A673 (cell line): ENCODE measurements around the gene RSBN1. TPM values are rescaled to one million over a fixed set of nuclear protein-coding genes. Genes with fewer than 3 reads are reported as not detected.
A peak's percentile ranks its signal among the peaks of the same experiment; 100 is the strongest.

Experiments
- BruUV-seq: library from RNA; stranded (reverse); fragments of 400-500 nt; replicated peaks from 2 replicates; lab custom pipeline; 2021; lab: Mats Ljungman, UMichigan
- CTCF ChIA-PET: fragments of 300-600 bp; sonication (Branson Sonifier 250); formaldehyde crosslinking; loops from one replicate; lab custom pipeline; 2022; ENCODE audit warnings: antibody characterized with exemption; lab: Charles Lee
- POLR2A ChIA-PET: fragments of 300-600 bp; sonication (Branson Sonifier 250); formaldehyde crosslinking; loops from one replicate; lab custom pipeline; 2022; ENCODE audit warnings: antibody characterized with exemption; ENCODE audit not compliant: low non-redundant PET; lab: Charles Lee
- DNase-seq: peaks from one replicate; pipeline ENCODE4 v3.0.0-alpha.2; 2015; ENCODE audit warnings: low spot score
- H3K27ac ChIP-seq: fragments of 200-600 bp; sonication (generic); 2 replicates; pipeline ENCODE4 v1.5.1; 2016; ENCODE audit warnings: mixed run types, low read depth, mild to moderate bottlenecking, mixed read lengths, antibody characterized with exemption, low read length; ENCODE audit not compliant: poor library complexity, severe bottlenecking
- H3K27me3 ChIP-seq: fragments of 200-600 bp; sonication (generic); replicated peaks from 2 replicates; pipeline ENCODE4 v1.6.1; 2017; ENCODE audit warnings: mixed run types, low read depth, mild to moderate bottlenecking, mixed read lengths, antibody characterized with exemption, low read length; ENCODE audit not compliant: insufficient read depth, poor library complexity
- H3K36me3 ChIP-seq: fragments of 200-600 bp; sonication (generic); 2 replicates; pipeline ENCODE4 v1.6.1; 2016; ENCODE audit warnings: mixed run types, mild to moderate bottlenecking, mixed read lengths, antibody characterized with exemption, low read length; ENCODE audit not compliant: insufficient read depth, poor library complexity, severe bottlenecking
- H3K4me1 ChIP-seq: fragments of 200-600 bp; sonication (generic); 2 replicates; pipeline ENCODE4 v1.6.1; 2017; ENCODE audit warnings: mixed run types, mild to moderate bottlenecking, mixed read lengths, antibody characterized with exemption, low read length; ENCODE audit not compliant: insufficient read depth, poor library complexity, severe bottlenecking
- H3K4me3 ChIP-seq: fragments of 200-600 bp; sonication (generic); 2 replicates; pipeline ENCODE4 v1.5.1; 2016; ENCODE audit warnings: low read depth, mixed run types, mild to moderate bottlenecking, mixed read lengths, low read length; ENCODE audit not compliant: poor library complexity, severe bottlenecking
- H3K9me3 ChIP-seq: fragments of 200-600 bp; sonication (generic); 2 replicates; pipeline ENCODE4 v1.6.1; 2016; ENCODE audit warnings: mixed run types, low read depth, mild to moderate bottlenecking, mixed read lengths, antibody characterized with exemption, low read length; ENCODE audit not compliant: poor library complexity, severe bottlenecking
- EZH2 ChIP-seq: fragments of 200-600 bp; sonication (generic); IDR thresholded peaks from 2 replicates; pipeline ENCODE4 v1.6.1; 2017; ENCODE audit warnings: borderline replicate concordance, low read depth, mild to moderate bottlenecking, mixed read lengths, antibody characterized with exemption, low read length; ENCODE audit not compliant: poor library complexity, severe bottlenecking
- intact Hi-C: fragments of 100-400 bp; cut with micrococcal nuclease; formaldehyde crosslinking; loops from one replicate; pipeline ENCODE4 v1.10.0; 2022; ENCODE audit not compliant: unreplicated experiment
- total RNA-seq: library from RNA; stranded (reverse); gene quantifications from 2 replicates; pipeline ENCODE4 v1.2.3, GENCODE V29; 2021
- TF ChIP-seq, protein P1 (sequence below): fragments of 300-800, 200-600 bp; sonication (generic); conservative IDR thresholded peaks from 2 replicates; pipeline ENCODE4 v1.5.1; 2017; ENCODE audit warnings: low read depth, mild to moderate bottlenecking, antibody characterized with exemption, low read length, moderate library complexity, mixed read lengths

The RSBN1 gene
- total RNA-seq, 1 experiment from 2014 or later, result 18.3 TPM

DNA sequence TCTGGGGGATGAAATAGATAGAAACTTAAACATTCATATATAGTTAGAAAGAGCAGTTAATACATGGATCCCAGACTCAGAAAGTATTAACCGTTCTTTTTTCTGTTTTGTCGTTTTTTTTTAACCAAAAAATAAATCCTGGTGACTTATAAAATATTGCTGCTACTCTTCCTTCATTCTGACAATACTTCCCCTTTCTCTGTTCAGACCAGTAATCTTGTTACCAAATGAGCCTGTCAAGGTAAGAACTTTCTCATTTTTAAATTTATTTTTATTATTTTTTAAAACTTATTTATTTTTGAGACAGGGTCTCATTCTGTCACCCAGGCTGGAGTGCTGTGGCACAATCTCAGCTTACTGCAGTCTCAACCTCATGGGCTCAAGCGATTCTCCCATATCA lies 45.5 kb upstream of the RSBN1 start:
- no peaks in the 10 kb centered on the region for H3K9me3 ChIP-seq
- intact Hi-C loops, result no loop called here
- no TSS peak for BruUV-seq
- TF ChIP-seq, protein P1, sequence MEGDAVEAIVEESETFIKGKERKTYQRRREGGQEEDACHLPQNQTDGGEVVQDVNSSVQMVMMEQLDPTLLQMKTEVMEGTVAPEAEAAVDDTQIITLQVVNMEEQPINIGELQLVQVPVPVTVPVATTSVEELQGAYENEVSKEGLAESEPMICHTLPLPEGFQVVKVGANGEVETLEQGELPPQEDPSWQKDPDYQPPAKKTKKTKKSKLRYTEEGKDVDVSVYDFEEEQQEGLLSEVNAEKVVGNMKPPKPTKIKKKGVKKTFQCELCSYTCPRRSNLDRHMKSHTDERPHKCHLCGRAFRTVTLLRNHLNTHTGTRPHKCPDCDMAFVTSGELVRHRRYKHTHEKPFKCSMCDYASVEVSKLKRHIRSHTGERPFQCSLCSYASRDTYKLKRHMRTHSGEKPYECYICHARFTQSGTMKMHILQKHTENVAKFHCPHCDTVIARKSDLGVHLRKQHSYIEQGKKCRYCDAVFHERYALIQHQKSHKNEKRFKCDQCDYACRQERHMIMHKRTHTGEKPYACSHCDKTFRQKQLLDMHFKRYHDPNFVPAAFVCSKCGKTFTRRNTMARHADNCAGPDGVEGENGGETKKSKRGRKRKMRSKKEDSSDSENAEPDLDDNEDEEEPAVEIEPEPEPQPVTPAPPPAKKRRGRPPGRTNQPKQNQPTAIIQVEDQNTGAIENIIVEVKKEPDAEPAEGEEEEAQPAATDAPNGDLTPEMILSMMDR, result no peak
- TF ChIP-seq EZH2, result no peak
- H3K36me3 ChIP-seq, result no peaks in the 10 kb centered on the region
- no peak overlapping the region for H3K27ac ChIP-seq
- H3K27me3 ChIP-seq, result no peaks in the 10 kb centered on the region
- H3K4me1 ChIP-seq, result peaks cover 27% of the 10 kb centered on the region
- DNase-seq, result no peak
- H3K4me3 ChIP-seq, result no peak overlapping the region
- POLR2A ChIA-PET, result no interaction called here
- CTCF ChIA-PET, result no interaction called here

DNA sequence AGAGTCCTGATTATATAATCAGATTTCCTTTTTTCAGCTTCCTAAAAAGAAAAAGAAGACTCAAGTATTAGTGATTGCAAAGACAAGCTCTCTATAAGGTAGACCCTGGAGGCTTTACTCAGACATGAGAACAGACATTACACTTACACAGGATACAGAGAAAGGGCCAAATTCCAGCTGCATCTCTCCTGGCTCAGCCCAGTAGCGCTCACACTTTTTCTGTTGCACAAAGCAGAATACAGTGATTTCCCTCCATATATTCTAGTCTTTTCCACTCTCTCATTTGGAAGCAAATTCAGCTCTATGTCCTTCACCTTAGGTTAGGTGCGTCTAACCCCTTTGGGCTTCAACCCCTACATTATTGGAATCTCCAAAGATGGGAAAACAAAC lies 44.1 kb upstream of the RSBN1 start:
- BruUV-seq, result no TSS peak
- intact Hi-C loops, result no loop called here
- ChIA-PET CTCF (no interaction called here), POLR2A (interaction anchor here (0.6 kb wide), 1 partner anchor 9 kb away, joined by 10 read pairs; no protein-coding TSS in a partner anchor)
- TF ChIP-seq EZH2, result no peak
- TF ChIP-seq, protein P1, result no peak
- no peaks in the 10 kb centered on the region for H3K27me3 ChIP-seq
- DNase-seq, result no peak
- H3K4me3 ChIP-seq, result no peak overlapping the region
- no peaks in the 10 kb centered on the region for H3K9me3 ChIP-seq
- H3K27ac ChIP-seq, result peak overlapping the region; percentile 30
- H3K36me3 ChIP-seq, result no peaks in the 10 kb centered on the region
- peaks cover 37% of the 10 kb centered on the region for H3K4me1 ChIP-seq

DNA sequence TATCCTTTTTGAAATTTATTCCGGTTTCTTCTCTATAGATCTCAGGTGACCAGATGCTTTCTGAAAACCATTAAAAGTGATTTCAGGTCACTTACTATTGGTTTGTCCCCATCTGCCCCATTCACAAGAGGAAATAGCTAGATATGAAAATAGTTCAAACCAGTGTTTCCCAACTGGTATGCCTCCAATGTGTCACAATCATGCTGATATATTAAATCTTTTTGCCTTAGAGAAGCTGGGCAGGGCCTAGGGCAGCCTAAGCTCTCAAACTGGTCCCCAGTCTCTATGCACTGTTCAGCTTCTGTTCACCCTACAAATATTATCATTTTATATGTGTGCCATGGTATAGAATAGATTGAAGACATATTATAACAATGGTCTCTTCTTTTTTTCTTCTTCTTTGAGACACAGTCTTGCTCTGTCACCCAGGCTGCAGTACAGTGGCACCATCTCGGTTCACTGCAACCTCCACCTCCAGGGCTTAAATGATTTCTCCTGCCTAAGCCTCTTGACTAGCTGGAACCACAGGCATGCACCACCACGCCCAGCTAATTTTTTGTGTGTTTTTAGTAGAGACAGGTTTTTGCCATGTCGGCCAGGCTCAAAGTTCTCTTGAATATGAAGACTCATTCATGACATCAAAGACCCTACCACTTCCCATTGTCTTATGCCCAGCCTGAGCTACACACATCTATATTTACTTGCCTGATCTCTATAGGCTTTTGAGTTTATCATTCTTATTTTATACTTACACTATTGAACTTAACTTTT lies 43.5 kb upstream of the RSBN1 start:
- Histone ChIP-seq H3K36me3 (no peaks in the 10 kb centered on the region), H3K4me3 (no peak overlapping the region), H3K4me1 (peaks cover 37% of the 10 kb centered on the region), H3K9me3 (no peaks in the 10 kb centered on the region), H3K27me3 (no peaks in the 10 kb centered on the region), H3K27ac (peak overlapping the region; percentile 30)
- intact Hi-C loops, result no loop called here
- POLR2A ChIA-PET, result interaction anchor here (0.6 kb wide), 1 partner anchor 9 kb away, joined by 10 read pairs; no protein-coding TSS in a partner anchor
- no TSS peak for BruUV-seq
- CTCF ChIA-PET, result interaction anchor here (0.7 kb wide), 1 partner anchor 823 kb away, joined by 5 read pairs; no protein-coding TSS in a partner anchor
- no peak for DNase-seq
- no peak for TF ChIP-seq EZH2
- TF ChIP-seq, protein P1, result no peak
